H1 (cell line): ENCODE data around the gene BRD8.

Experiments used
- ATF3 ChIP-seq: IDR thresholded peaks from 2 replicates; pipeline ENCODE4 v1.6.1; 2011; ENCODE audit warnings: low read depth, mild to moderate bottlenecking, low read length; ENCODE audit not compliant: insufficient read depth
- CTCF ChIP-seq, 3 experiments: IDR thresholded peaks; 1 replicate in 2 of 3; 2 replicates in 1 of 3; pipeline versions ENCODE4 v1.5.1 to v1.6.1; 2011; ENCODE audit warnings: low read length in 3 of 3, mild to moderate bottlenecking in 3 of 3, inconsistent platforms in 2 of 3, low read depth in 1 of 3, moderate library complexity in 1 of 3; ENCODE audit not compliant: insufficient read depth in 1 of 3; ENCODE audit errors: control extremely low read depth in 1 of 3
- NRF1 ChIP-seq: IDR thresholded peaks from 2 replicates; pipeline ENCODE4 v1.6.1; 2011; ENCODE audit warnings: mild to moderate bottlenecking, low read depth, low read length, improper control_type of control experiment
- POLR2A ChIP-seq, 2 experiments: IDR thresholded peaks; 1 replicate in 1 of 2; 2 replicates in 1 of 2; pipeline ENCODE4 v1.6.1; 2011; ENCODE audit warnings: low read depth in 2 of 2, low read length in 2 of 2, mild to moderate bottlenecking in 2 of 2; ENCODE audit errors: control extremely low read depth in 1 of 2
- RXRA ChIP-seq: IDR thresholded peaks from 2 replicates; pipeline ENCODE4 v1.6.1; 2011; ENCODE audit warnings: low read depth, mild to moderate bottlenecking, low read length, moderate library complexity; ENCODE audit not compliant: insufficient read depth
- SP2 ChIP-seq: IDR thresholded peaks from 2 replicates; pipeline ENCODE4 v1.6.1; 2012; ENCODE audit warnings: mild to moderate bottlenecking, low read length, inconsistent platforms

GRCh38 chr5:138096997-138097828, 81.2 kb downstream of the BRD8 start:
- TF ChIP-seq ATF3 (no peak), POLR2A (IDR thresholded peaks at IDR 0.05; ENCODE audit: control extremely low read depth in 1 of 2, low read depth in 2 of 2, low read length in 2 of 2) (no peak), CTCF (IDR thresholded peaks at IDR 0.05; ENCODE audit: control extremely low read depth in 1 of 3, insufficient read depth in 1 of 3, low read depth in 1 of 3, low read length in 3 of 3) (no peak), RXRA (no peak), NRF1 (no peak), SP2 (no peak)
